Glutamatergic neuron (in vitro differentiated cells): ENCODE data around the gene ELAC2. TPM values are rescaled to one million over a fixed set of nuclear protein-coding genes. Genes with fewer than 3 reads are reported as not detected.

ENCODE experiments used
- DNase-seq: peaks from one replicate; pipeline ENCODE4 v3.0.0; 2022
- H3K27ac Mint-ChIP-seq: one replicate; pipeline ENCODE4 v1.8.0; 2020; ENCODE audit warnings: mild to moderate bottlenecking, mixed read lengths, inconsistent platforms; ENCODE audit not compliant: unreplicated experiment
- H3K27me3 Mint-ChIP-seq: one replicate; pipeline ENCODE4 v1.8.0; 2020; ENCODE audit warnings: mild to moderate bottlenecking, moderate library complexity, mixed read lengths, inconsistent platforms; ENCODE audit not compliant: unreplicated experiment
- H3K36me3 Mint-ChIP-seq: one replicate; pipeline ENCODE4 v1.8.0; 2020; ENCODE audit warnings: mild to moderate bottlenecking, mixed read lengths, inconsistent platforms; ENCODE audit not compliant: unreplicated experiment
- H3K4me1 Mint-ChIP-seq: one replicate; pipeline ENCODE4 v1.8.0; 2020; ENCODE audit warnings: mild to moderate bottlenecking, low read depth, mixed read lengths, inconsistent platforms; ENCODE audit not compliant: unreplicated experiment
- H3K4me3 Mint-ChIP-seq: one replicate; pipeline ENCODE4 v1.8.0; 2020; ENCODE audit warnings: mild to moderate bottlenecking, mixed read lengths, inconsistent platforms; ENCODE audit not compliant: unreplicated experiment
- H3K9me3 Mint-ChIP-seq: one replicate; pipeline ENCODE4 v1.8.0; 2020; ENCODE audit warnings: mild to moderate bottlenecking, moderate library complexity, mixed read lengths, inconsistent platforms; ENCODE audit not compliant: unreplicated experiment
- CTCF ChIP-seq: fragments of 200-600 bp; sonication (generic); IDR thresholded peaks from one replicate; pipeline ENCODE4 v1.5.0; 2021; ENCODE audit not compliant: partially characterized antibody, unreplicated experiment
- total RNA-seq: library from RNA; stranded (reverse); fragmentation: NEBNext Ultra II Directional; extraction: Animal tissue kit (Norgen Biotek cat#: 25700); gene quantifications from one replicate; pipeline ENCODE4 v1.2.1, GENCODE V29; 2021; ENCODE audit not compliant: unreplicated experiment

The ELAC2 gene
- total RNA-seq, 1 donor from 2014 or later, result 65.7 TPM

- no peak overlapping the region for H3K27ac Mint-ChIP-seq
- no peaks in the 10 kb centered on the region for H3K27me3 Mint-ChIP-seq
- H3K4me3 Mint-ChIP-seq, result no peak overlapping the region
- DNase-seq, result no peak
- H3K36me3 Mint-ChIP-seq, result peaks cover 9% of the 10 kb centered on the region
- no peaks in the 10 kb centered on the region for H3K9me3 Mint-ChIP-seq
- H3K4me1 Mint-ChIP-seq, result no peaks in the 10 kb centered on the region
- no peak for TF ChIP-seq CTCF
These were observed 70.8 kb downstream of the ELAC2 start for GRCh38 chr17:12947047-12947446.

Other genes starting within 250 kb of the ELAC2 start
- 17.5 TPM for gene ARHGAP44, start 228.5 kb downstream of the ELAC2 start, total RNA-seq